ENCODE results near the gene VRK2. TPM values are rescaled to one million over a fixed set of nuclear protein-coding genes. Genes with fewer than 3 reads are reported as not detected.
"Not testable (repeated sequence)": the region's sequence is repeated elsewhere in the genome, so short reads cannot be mapped to it uniquely, and the experiment has no call there.

The VRK2 gene
- total and polyA plus RNA-seq, 10 of the 15 experiments (the other 5 are each of a cell fraction or from before 2014, with no cell fraction given) = 26.5 to 78.0 (median 57.3) TPM

DNA sequence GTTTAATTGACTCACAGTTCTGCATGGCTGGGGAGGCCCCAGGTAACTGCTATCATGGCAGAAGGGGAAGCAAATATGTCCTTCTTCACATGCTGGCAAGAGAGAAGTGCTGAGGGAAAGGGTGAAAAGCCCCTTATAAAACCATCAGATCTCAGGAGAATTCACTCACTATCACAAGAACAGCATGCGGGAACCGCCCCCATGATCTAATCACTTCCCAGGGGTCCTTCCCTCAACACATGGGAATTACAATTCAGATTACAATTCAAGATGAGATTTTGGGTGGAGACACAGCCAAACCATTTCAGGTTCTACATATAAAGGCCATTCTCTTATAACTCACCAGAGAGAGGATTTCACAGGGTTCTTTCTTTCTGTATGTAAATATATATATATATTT, 62.9 kb downstream of the VRK2 start (continued):
- TF ChIP-seq, protein P1, sequence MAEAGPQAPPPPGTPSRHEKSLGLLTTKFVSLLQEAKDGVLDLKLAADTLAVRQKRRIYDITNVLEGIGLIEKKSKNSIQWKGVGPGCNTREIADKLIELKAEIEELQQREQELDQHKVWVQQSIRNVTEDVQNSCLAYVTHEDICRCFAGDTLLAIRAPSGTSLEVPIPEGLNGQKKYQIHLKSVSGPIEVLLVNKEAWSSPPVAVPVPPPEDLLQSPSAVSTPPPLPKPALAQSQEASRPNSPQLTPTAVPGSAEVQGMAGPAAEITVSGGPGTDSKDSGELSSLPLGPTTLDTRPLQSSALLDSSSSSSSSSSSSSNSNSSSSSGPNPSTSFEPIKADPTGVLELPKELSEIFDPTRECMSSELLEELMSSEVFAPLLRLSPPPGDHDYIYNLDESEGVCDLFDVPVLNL (IDR thresholded peaks at IDR 0.05; ENCODE audit: low read depth, low read length) = no peak

DNA sequence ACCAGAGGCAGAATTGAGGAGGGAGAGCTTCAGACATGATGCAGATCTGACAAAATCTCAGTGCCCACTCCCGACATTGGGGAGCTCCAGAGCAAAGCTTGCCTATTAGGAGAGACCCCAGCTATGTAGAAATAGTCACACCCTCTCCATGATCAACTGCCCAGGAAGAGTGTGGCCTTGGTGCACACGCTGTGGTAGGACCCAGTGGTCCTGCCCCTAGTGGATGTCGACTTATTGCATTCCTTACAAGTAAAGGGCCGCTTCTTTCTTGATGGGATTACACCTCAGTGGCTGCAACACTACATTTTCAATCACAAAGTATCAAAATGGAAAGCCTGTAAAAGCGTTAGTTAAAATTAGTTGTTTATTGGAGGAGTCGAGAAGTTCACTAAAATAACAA, 64.2 kb downstream of the VRK2 start:
- ChIA-PET RAD21 (ENCODE audit: unreplicated experiment) (no interaction called here), SMC1A (ENCODE audit: uncharacterized antibody, unreplicated experiment) (no interaction called here), POLR2A (no interaction called here), CTCF (no interaction called here)
- BruUV-seq (replicated peaks) = no TSS peak
- Histone ChIP-seq H3K79me2 (ENCODE audit: control insufficient read depth, insufficient read depth, low read length) (no peaks in the 10 kb centered on the region; the same call in 1 of the 2 replicates), H2AFZ (ENCODE audit: control insufficient read depth, low read depth, low read length) (no peak overlapping the region), H3K4me2 (ENCODE audit: control insufficient read depth, insufficient read depth) (no peak overlapping the region), H3K9me3 (replicated peaks; ENCODE audit: control insufficient read depth, insufficient read depth, low read length) (no peaks in the 10 kb centered on the region; the same call in 2 of the 3 replicates), H3K9ac (ENCODE audit: control insufficient read depth, insufficient read depth, low read length) (no peak overlapping the region), H3K4me1 (ENCODE audit: control insufficient read depth, insufficient read depth, low read length) (no peaks in the 10 kb centered on the region), H3K36me3 (ENCODE audit: control insufficient read depth in 2 of 2, insufficient read depth in 2 of 2, low read length in 1 of 2) (peaks cover 4 to 7% of the 10 kb centered on the region in 2 experiments; a peak in 2 of 4 replicates), H3K27me3 (replicated peaks in 1 of 2; ENCODE audit: control insufficient read depth in 2 of 2, insufficient read depth in 2 of 2, low read length in 1 of 2) (no peaks in the 10 kb centered on the region), H3K4me3 (no peak overlapping the region), H4K20me1 (ENCODE audit: control insufficient read depth, insufficient read depth) (no peaks in the 10 kb centered on the region), H3K27ac (ENCODE audit: control insufficient read depth, insufficient read depth) (no peak overlapping the region)
- FAIRE-seq (no peak), DNase-seq (ENCODE audit: low read depth, low spot score) (no peak), ATAC-seq (no peak)
- in situ Hi-C loops (cut with MboI) = no loop called here
- intact Hi-C loops (cut with micrococcal nuclease; ENCODE audit: unreplicated experiment) = no loop called here
- TF ChIP-seq, protein P2, sequence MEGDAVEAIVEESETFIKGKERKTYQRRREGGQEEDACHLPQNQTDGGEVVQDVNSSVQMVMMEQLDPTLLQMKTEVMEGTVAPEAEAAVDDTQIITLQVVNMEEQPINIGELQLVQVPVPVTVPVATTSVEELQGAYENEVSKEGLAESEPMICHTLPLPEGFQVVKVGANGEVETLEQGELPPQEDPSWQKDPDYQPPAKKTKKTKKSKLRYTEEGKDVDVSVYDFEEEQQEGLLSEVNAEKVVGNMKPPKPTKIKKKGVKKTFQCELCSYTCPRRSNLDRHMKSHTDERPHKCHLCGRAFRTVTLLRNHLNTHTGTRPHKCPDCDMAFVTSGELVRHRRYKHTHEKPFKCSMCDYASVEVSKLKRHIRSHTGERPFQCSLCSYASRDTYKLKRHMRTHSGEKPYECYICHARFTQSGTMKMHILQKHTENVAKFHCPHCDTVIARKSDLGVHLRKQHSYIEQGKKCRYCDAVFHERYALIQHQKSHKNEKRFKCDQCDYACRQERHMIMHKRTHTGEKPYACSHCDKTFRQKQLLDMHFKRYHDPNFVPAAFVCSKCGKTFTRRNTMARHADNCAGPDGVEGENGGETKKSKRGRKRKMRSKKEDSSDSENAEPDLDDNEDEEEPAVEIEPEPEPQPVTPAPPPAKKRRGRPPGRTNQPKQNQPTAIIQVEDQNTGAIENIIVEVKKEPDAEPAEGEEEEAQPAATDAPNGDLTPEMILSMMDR (IDR thresholded peaks at IDR 0.05 in 2 of 3, conservative IDR thresholded peaks at IDR 0.05 in 1 of 3; ENCODE audit: control insufficient read depth in 2 of 3, extremely low read depth in 1 of 3, insufficient read depth in 1 of 3, low read depth in 3 of 3, low read length in 3 of 3) = 0 out of 6 replicates have a peak, but pooled peaks of 1 of the 3 experiments have one; percentile 2
- no peak for TF ChIP-seq ZNF24 (IDR thresholded peaks at IDR 0.05)
- 99% methylated on average over 6 of the region's 6 CpGs for WGBS (ENCODE audit: insufficient coverage, insufficient replicate concordance, low lambda C conversion rate, missing lambda C conversion rate)

DNA sequence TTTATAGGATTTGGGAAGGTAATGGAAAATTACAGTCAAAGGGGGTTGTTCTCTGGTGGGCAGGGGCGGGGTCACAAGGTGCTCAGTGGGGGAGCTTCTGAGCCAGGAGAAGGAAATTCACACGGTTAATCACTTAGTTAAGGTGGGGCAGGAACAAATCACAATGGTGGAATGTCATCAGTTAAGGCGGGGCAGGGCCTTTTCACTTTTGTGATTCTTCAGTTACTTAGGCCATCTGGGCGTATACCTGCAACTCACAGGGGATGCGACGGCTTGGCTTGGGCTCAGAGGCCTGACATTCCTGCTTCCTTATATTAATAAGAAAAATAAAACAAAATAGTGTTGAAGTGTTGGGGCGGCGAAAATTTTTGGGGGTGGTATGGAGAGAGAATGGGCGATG, 67.0 kb downstream of the VRK2 start:
- POLR2A ChIA-PET; H3K27ac ChIP-seq (ENCODE audit: control insufficient read depth, insufficient read depth); intact Hi-C loops (cut with micrococcal nuclease; ENCODE audit: unreplicated experiment); H3K79me2 ChIP-seq (ENCODE audit: control insufficient read depth, insufficient read depth, low read length); FAIRE-seq; H2AFZ ChIP-seq (ENCODE audit: control insufficient read depth, low read depth, low read length); RAD21 ChIA-PET (ENCODE audit: unreplicated experiment); H3K36me3 ChIP-seq (ENCODE audit: control insufficient read depth in 2 of 2, insufficient read depth in 2 of 2, low read length in 1 of 2); CTCF ChIA-PET; BruUV-seq (replicated peaks); in situ Hi-C loops (cut with MboI); H3K4me1 ChIP-seq (ENCODE audit: control insufficient read depth, insufficient read depth, low read length); H3K9ac ChIP-seq (ENCODE audit: control insufficient read depth, insufficient read depth, low read length); H3K4me2 ChIP-seq (ENCODE audit: control insufficient read depth, insufficient read depth); SMC1A ChIA-PET (ENCODE audit: uncharacterized antibody, unreplicated experiment); H3K9me3 ChIP-seq (replicated peaks; ENCODE audit: control insufficient read depth, insufficient read depth, low read length); H4K20me1 ChIP-seq (ENCODE audit: control insufficient read depth, insufficient read depth); DNase-seq (ENCODE audit: low read depth, low spot score); ATAC-seq; H3K27me3 ChIP-seq (replicated peaks in 1 of 2; ENCODE audit: control insufficient read depth in 2 of 2, insufficient read depth in 2 of 2, low read length in 1 of 2); H3K4me3 ChIP-seq: not testable (repeated sequence)
- 96% methylated on average over 9 of the region's 9 CpGs for WGBS (ENCODE audit: insufficient coverage, insufficient replicate concordance, low lambda C conversion rate, missing lambda C conversion rate)
